HG03095 (cell line): ENCODE results near the gene FOSL1.
"Not testable (repeated sequence)": the region's sequence is repeated elsewhere in the genome, so short reads cannot be mapped to it uniquely, and the experiment has no call there.

ENCODE experiments used
- ATAC-seq: cut with Tn5 transposase; IDR thresholded peaks from one replicate; pipeline ENCODE4 v1.9.1; 2021; ENCODE audit warnings: moderate library complexity; ENCODE audit not compliant: unreplicated experiment

Gene FOSL1

GRCh38 chr11:65897020-65897471 lies 3.1 kb downstream of the FOSL1 start:
- ATAC-seq = no peak

DNA sequence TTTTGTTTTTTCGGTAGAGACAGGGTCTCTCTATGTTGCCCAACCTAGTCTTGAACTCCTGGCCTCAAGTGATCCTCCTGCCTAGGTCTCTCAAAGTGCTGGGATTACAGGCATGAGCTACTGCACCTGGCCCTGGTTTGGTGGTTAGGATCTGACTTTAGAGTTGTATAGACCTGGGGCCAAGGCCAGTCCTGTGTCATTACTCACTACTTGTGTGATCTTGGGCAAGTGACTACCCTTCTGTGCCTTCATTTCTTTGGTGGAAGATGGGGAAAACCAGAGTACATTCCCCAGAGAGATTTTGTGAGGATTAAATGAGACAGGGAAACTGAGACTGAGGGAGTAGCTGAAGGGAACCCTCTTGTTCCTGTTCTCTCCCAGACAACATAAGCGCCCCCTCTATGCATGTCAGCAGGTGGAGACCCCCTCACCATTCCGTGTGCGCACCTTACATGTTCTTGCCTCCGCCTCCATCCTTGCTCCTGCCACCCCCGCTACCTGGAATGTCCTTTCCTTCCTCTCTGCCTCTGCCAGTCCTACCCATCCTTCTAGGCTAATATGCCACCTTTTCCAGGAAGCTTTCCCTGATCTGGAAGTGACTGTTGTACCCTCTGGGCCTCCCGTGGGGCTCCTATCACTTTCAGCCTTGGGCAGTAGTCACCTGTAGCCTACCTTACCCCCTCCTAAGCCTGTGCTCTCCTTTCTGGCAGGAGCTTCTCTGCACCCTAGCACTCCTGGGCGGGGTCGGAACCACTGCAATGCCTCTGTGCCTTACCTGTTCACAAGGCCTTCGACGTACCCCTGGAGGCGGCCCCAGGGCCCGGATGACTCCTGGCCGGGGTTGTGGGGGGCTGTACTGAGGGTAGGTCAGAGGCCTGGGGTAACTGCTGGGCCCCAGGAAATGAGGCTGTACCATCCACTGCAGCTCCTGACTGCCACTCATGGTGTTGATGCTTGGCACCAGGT lies 3.9 kb downstream of the FOSL1 start:
- ATAC-seq = no peak

DNA sequence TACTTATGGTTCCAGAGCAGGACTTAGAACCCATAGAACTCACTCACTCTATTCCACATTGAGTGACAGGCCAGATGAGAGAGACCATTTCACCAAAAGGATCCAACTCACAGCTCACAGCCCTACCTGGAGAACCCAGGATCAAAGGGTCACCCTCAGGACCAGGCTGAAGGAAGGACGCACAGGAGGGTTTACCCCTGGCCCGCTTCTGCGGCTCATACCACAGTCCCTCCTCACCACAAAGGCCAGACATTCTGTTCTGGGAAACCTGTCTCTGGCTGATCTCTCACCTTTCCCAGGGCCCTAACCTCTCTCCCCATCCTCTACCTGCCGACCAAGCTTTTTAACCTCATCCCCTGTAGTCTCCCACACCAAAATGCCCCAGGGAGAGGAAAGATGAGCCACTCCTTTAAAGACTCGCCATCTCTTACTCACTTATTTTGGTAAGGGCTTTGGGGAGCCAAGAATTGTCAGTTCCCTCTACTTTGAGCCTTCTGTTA lies 4.7 kb downstream of the FOSL1 start:
- no peak for ATAC-seq

GRCh38 chr11:65894034-65894591 lies 6.1 kb downstream of the FOSL1 start:
- no peak for ATAC-seq

GRCh38 chr11:65892661-65893317 lies 7.4 kb downstream of the FOSL1 start:
- ATAC-seq = no peak

DNA sequence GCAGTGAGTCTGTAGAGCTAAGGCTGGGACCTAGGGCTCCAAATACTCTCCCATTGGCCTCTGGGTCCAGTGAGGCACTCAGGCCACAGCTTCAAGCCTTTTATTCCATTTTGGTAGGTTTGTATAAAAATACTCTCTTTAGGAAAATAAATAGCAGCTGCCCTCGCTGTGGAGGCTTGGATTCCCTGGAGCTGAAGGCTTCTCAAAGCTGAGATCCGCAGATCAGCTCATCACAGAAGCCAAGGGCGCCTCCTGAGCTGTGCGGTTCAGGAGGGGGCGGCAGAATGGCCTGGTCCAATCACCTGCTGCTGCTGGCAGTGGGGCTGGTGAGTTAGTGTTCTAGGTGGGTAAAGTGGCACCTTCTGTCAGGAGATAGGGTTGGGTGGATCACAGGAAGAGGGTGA lies 8.0 kb downstream of the FOSL1 start:
- ATAC-seq = not testable (repeated sequence)

DNA sequence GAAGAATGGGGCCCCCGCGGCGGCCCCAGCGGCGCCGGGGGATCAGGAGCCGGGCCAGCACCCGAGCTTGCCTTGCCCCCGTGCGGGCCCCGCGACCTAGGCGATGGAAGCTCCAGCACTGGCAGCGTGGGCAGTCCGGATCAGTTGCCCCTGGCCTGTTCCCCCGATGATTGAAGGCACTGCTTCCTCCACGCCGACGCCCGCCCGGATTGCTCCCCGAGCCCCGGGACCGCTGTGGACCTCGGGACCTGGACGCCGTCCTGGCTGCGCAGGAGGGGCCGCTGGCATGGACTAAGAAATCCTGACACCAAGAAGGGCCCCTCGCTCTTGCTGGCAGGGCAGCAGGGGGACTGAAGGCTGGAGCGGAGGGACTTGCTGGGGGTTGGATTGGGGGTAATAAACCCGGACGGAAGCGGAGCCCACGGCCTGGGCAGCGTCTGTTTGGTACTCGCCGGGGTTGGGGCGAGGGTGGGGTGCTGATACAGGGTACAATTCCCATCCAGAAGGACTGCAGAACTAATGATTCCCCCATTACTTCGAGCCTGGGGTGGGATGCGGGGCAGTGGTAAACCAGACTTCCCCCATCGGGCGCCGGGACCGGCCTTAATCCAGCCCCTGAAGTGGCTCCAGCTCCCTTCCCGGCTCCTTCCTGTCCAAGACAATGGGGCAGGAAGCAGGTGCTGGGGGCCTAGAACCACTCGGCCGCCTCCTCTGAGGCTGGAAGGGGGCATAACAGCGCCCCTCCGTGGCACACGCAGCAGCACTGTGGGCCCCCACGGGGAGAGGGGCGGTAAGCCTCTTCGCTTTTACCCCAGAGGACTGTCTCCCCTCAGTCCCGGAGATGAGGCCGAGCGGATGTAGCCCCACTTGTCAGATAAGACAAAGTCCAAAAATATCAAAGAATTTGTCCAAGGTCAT lies 8.7 kb downstream of the FOSL1 start:
- no peak for ATAC-seq

DNA sequence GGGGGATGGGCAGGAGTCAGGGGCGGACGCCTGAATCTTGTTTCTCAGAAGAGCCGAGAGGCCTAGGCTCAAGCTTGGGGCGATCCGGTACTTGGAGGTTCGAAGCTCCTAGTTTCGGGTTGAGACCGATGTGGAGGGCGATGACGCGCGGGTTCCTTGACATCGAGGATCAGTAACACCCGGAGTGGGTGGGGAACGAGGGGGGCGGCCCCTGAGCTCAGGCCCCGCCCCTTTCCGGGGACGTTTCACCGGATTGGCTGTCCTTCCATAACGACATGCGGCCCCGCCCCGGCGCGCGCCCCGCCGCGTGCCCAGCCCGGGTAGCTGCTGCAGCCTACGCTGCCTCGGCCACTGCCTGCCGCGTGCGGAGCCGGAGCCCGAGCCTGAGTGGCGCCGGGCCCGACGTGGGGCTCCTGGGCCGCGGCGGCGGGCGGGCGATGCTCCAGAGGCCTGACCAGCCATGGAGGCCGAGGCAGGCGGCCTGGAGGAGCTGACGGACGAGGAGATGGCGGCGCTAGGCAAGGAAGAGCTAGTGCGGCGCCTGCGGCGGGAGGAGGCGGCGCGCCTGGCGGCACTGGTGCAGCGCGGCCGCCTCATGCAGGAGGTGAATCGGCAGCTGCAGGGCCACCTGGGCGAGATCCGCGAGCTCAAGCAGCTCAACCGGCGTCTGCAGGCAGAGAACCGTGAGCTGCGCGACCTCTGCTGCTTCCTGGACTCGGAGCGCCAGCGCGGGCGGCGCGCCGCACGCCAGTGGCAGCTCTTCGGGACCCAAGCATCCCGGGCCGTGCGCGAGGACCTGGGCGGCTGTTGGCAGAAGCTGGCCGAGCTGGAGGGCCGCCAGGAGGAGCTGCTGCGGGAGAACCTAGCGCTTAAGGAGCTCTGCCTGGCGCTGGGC lies 9.6 kb downstream of the FOSL1 start, which contains the start of gene CCDC85B:
CCDC85B (plus strand) TSS at position 350 of the 895 bp plus-strand sequence; CDS start at position 461, 111 bp downstream.
- peak; percentile 47 for ATAC-seq

GRCh38 chr11:65888163-65888814 lies 11.9 kb downstream of the FOSL1 start, which contains the start of gene FIBP:
TSS of gene FIBP (minus strand) at chr11:65888471. CDS start at chr11:65888418, 53 bp downstream.
- ATAC-seq = peak; percentile 36

GRCh38 chr11:65887723-65888162 lies 12.4 kb downstream of the FOSL1 start:
- no peak for ATAC-seq

- ATAC-seq = no peak
These were observed 13.1 kb downstream of the FOSL1 start for GRCh38 chr11:65886826-65887722.

- no peak for ATAC-seq
These were observed 14.2 kb downstream of the FOSL1 start for GRCh38 chr11:65885808-65886536.

DNA sequence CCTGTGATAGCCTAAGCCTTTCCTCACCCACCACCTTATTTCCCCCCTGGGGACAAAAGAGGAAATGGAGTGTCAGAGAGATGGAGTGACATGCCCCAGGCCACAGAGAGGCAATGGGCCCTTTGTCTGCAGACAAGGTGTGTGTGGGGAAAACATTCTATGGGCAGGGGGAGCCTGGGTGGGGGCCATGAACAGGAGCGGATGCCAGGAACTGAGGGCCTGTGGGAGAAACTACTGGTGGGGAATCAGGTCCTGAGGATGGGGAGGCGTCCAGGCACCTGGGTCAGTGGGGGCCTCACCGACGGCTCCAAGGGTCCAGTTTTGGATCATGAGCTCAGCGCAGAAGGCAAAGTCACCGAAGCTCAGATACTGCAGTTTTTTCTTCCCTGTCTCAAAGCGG lies 15.0 kb downstream of the FOSL1 start:
- ATAC-seq = no peak

DNA sequence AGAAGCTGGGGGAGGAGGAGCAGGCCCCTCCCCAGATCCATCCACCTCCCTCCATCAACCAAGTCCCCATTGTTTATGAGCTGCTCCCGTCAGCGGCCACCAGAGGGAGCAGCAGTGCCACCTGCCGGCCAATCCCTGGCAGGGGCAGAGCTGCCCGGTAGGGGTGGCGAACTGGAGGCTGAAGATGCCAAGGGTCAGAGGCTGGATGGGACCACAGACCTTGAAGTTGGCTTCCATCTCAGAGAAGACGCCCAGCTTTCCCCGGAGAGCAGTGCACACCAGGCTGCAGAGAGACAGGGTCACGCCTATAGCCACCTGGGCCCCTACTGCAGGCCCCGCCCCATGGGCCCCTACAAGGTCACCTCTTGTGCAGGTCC lies 15.5 kb downstream of the FOSL1 start:
- no peak for ATAC-seq

- no peak for ATAC-seq
These were observed 16.1 kb downstream of the FOSL1 start for GRCh38 chr11:65883786-65884715.
